Pons (tissue), 1 donor: ENCODE data around the gene KLHL3.

Experiments
- DNase-seq: peaks from one replicate; pipeline ENCODE4 v3.0.0-alpha.2; 2016; ENCODE audit warnings: low spot score

The KLHL3 gene

DNA sequence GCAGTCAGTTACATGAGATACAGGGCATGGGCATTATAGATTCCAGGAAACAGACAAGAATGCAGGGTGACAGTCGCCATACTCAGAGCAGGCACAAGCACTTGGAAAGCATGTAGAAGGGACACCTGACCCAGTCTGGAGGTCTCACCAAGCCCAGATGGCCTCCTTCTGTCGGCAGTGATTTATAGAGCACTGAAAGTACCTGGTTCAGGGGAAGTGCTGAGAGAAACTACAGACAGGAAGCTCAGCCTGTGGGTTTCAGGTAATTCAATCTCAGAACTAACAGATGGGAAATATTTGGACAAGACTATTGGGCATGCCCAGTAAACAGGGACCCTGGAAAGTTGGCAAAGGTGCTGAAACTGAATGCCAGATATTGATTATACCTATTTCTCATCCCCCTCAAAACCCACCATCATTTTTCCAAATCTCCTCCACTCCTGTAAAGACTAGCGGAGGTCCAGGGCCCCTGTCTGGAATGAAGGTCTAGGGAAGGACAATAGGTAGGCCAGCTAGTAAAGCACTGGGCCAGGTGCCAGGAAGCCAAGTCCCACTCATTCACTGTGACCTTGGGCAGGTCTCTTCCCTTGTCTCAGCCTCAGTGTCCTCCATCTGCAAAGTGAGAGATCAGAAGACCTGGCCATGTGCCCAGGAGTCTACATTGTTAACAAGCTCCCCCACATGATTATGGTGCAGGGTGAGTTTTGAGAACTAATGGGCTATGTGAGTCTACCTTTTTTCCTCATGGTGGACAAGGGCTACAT, 26.9 kb downstream of the KLHL3 start:
- DNase-seq: no peak

DNA sequence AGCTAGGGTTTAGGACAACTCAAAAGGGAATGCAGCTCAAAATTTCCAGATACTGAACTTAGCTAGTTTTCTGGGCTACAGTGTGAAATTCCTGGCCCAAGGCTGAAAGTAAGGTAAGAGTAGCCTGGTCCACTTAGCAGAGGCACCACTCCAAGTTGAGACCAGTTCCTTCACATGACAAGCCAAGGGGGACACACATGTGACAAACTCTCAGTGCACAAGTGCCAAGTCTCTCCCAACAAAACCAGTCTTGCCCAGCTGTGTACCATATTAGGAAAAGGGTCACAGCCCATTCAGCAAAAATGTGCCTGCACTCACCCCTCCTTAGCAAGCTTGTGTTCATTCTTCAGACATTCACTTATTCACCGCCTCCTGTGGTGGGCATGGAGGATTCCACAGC, 27.8 kb downstream of the KLHL3 start:
- no peak for DNase-seq

DNA sequence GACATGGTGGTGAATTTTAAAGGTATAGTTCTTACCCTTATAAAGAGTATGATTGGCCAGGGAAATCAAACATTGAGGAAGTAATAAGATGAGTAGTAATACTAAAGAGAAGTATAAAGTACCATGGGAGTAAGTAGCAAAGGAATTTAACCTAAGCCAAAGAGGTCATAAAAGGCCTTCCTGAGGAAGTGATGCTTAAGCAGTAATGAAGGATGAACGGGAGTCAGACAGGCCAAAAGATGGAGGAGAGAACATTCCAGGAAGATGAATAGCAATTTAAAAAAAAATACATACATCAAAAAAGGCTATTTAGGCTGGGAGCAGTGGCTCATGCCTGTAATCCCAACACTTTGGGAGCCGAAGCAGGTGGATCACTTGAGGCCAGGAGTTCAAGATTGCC, 29.0 kb downstream of the KLHL3 start:
- no peak for DNase-seq

DNA sequence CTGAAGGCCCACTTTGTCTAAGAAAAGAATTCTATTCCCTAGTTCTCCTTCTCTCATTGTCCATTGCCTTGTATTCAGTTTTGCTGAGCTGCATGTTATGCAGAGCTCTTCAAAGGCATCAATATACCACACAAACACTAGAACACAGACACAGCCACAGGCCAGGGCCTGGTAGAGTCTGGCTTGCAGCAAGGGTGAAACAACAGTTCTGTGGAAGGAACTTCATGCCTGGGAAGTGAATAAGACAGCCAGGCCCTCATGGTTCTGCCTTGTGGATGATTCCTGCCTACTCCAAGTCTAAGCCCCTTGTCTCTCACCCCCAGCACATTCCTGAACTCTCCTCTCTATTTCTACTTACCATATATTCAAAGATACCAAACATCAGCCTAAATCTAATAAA, 30.8 kb downstream of the KLHL3 start:
- DNase-seq: no peak

DNA sequence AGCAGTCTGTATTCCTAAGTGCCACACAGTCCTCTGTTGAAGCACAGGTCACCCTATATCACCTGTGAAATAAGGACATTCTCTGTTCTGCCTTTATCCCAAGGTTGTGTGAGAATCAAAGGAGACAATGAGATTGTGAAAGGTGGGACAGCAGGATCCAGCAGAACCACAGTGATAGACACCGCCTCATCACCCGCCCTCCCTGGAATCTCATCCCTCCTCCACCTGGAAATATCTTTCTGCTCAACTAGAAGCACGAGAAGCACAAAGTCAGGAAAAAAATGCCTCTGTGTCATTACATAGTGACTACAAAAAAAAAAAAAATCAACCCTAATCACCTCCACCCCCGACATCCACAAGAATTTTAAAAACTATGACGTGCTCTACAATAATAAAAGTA, 32.3 kb downstream of the KLHL3 start:
- DNase-seq: no peak

DNA sequence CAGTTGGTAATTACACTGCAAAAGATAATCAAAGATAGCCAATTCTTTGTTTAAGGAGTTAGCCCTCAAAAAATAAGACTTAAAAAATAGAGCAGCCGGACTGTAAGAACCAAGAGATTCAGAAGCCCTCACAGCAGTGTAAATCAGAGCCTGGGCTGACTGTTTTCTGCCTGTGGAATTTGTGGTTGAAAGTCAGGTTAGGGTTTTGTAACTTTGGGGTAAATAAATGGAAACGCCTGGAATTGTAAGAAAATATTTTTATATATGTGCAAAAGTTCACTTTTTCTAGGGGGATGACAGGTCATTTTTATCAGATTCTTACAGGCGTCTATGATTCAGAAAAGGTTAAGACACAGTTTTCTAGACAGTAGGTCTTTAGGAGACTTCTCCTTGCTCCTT, 35.6 kb downstream of the KLHL3 start:
- DNase-seq: no peak

DNA sequence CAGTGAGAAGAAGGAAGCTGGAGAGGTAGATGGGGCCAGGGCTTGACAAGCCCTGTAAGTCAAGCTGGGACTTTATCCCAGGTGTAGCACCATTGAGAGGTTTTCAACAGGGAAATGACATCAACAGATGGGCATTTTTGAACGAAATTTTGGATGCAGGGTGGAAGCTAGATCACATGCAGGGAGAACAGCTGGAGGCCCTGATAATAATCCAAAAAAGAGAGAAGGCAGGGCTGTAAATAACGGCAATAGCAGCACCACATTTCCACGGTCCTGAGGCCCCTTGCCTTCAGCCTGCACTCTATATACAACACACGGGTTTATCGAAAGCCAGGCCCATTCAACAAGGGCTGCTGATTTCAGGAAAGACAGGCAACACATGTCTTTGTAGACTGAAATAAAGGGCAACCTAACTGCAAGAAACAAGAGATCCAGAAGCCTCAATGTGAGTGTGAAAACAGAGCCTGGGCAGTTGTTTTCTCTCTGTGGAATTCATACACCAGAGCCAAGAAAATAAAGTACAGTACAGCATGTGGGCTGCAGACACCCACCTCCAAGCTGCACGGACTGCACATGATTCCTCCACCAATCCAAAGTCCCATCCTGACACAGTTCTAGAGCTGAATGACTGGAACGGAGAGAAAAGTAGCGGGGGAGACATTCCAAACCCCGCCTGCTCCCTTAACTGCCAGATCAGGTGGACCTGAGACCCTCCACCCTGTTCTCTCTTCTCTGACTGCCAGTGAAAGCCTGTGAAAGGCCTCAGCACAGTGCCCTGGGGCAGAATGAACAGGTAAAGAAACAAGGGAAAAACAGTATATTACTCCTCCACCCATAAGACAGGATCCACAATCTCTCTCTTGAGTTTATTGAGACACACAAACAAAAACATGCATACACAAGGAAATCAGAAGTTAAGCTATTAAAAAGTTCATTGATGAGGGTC, 36.3 kb downstream of the KLHL3 start:
- no peak for DNase-seq

DNA sequence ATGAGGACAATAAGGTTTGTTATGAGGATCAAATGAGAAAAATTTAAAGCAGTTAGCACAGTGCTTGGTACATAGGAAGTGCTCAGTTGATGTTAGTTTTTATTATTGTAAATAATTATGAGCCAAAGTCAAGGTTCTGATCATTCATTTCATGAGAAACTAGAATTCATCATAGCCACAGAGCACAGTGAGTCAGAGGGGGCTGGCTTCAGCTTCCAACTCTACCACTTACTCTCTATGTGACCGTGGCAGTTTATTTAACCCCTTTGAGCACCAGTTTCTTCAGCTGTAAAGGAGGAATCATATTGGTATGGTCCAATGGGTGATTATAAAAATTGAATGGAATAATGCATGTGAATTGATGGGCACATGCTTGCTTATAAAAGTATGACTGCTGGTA, 39.4 kb downstream of the KLHL3 start:
- no peak for DNase-seq

DNA sequence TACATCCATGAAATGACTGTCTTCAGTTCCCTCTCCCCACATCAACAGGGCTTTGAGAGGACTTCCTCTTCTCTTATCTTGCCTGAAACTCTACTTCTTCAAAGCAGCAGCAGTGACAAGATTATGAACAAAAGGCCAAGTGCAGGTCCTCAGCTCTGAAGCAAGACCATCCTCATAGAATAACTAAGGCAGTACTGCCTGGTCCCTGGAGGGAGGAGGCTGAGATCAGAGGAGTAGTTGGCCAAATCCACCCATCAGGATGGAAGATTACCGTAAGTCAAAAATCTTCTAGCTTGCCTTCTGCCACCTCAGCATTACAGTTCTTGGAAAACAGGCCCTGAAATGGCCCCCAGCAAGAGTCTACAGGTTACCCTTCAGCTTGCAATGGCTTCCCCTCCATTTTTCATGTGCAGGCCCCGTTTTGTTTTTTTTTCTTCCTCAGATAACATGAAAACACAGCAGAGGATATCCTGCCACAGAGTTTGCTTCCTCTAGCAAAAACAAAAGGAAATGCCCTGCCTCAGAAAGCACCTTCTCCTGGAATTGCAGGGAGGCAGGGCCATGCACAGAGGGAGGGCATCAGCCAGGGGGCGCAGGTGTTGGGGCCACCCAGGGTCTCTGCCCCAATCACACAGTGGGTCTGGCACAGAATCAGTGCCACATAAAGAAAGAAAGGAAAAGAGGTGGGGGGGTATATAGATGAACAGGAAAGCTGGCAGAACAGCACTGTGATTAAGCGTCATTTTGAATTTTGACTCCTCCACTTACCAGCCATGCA, 40.0 kb downstream of the KLHL3 start:
- no peak for DNase-seq

DNA sequence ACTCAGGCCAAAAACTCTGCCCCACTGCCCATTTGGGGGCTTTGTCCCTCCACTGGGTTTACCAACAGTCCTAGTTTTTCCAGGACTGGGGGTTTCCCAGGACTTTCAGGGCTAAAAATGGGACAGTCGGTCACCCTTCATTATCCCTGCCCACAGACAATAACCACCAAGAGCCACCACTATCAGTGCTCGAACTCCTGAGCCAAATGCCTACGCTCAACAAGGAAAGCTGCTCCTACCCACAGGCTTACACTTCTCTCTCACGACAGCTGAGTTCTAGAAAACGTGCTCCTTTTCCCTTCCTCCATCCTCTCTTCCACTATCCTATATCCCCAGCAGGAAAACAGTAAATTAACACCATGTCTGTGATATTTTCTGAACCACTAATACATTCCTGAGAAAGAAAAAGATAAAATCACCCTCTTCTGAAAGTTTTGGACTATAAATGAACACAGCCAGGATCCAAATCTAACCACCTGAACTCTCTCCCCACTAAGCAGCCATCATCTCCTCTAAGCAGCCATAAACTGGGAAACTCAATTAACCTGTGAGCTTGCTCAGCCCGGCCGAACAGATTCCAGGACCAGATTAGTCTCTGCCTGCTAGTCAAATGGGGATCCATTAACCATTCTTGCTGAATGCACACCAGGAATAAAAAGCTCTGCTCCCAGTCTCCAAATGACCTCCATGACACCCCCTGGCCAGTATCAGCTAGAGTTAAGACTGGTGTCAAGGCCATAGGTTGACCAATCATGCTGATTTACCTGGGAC, 41.8 kb downstream of the KLHL3 start:
- DNase-seq: no peak

DNA sequence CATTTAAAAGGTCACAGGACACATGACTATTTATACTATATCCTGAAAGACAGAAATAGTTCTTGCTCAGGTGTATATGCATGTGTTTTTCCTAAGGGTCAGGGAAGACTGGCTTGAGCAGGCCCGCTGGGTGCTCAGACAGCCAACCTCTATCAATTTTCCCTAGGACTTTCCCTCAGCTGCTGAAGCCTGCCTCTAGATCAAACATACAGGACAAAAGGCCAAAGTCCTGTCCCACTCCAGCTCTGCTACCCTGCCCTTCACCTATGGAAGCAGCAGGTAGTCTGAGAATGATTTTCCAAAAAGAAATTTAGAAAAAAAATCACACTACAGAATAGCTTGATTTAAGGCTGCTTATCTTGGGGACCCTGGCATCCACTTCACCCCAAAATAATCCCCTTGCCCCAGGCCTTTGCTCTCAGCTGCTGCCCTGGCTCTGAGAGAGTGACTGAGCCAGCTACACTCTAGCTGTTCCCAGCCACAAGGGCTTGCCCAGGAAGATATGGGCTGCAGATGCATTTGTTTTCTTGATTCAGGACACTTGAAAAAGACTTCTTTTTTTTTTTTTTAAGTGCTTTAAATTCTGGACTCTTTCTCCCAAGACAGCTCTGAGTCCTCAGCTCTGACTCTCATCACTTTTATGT, 42.5 kb downstream of the KLHL3 start:
- no peak for DNase-seq

DNA sequence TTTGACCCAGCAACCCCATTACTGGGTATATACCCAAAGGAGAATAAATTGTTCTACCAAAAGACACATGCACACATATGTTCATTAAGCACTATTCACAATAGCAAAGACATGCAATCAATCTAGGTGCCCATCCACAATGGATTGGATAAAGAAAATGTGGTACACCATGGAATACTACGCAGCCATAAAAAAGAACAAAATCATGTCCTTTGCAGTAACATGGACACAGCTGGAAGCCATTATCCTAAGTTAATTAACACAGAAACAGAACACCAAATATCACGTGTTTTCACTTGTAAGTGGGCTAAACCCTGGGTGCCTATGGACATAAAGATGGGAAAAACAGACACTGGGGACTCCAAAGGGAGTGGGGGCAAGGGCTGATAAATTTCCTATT, 46.6 kb downstream of the KLHL3 start:
- DNase-seq: no peak

DNA sequence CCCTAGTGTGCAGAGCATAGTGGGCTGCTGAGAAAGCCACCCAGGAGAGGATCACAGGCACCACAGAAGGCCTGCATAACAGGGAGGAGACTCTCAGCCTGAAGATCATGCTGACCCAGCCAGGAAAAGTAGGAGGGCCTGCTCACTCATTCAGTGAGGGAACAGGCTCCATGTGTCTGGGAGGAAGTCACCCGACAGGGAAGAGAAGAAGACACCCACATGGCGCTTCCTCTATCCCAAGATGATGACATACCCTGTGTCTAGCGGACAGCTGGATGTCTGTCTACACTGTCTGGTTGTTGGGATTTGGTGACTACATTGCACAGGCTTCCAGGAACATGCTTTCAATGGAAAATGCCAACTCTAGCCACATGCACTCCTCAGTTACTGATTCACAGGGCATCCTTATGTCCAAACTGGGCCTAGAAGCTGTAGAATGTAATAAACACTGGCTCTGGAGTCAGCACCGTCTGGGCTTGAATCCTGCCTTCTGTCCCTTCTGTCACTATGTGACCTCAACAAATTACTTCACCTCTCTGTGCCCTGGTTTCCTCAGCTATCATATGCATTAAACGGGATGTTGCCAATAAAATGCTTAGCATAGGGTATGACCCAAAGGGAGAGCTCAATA, 47.6 kb downstream of the KLHL3 start:
- DNase-seq: no peak

DNA sequence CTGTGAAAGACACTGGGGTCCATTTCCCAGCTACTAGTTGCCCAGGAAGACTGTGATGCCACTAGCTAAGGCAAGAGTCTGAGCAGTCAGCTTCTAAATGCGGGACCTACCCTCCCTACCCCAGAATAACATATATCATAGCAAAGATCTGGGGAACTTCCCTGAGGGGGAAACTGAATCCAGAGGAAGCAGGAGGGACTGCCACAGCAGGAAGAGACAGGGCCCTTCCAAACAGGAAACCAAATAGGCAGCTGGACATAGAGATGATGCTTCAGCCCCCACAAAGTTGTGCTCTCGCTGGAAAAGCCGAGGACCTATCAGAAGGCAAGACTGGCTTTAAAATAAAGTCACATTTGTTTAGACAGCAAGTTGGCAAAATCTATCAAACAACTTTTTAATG, 51.1 kb downstream of the KLHL3 start:
- DNase-seq: no peak

DNA sequence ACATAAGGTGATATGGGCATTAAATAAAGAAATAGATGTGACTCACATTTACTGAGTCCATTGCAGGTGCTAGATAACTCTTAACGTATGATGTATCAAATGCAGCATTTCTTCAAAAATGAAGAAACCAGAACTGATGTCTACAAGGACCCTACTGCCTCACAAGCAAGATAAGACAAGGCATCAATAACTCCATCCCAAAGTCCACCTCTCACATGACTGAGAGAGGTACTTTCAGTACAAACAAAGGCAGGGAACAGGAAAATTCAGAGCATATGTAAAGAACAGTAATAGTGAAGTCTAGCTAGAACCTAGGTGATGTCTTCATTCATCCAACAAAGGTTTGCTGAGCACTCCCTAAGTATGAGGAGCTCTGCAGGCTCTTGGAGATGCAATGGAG, 54.7 kb downstream of the KLHL3 start:
- DNase-seq: no peak

DNA sequence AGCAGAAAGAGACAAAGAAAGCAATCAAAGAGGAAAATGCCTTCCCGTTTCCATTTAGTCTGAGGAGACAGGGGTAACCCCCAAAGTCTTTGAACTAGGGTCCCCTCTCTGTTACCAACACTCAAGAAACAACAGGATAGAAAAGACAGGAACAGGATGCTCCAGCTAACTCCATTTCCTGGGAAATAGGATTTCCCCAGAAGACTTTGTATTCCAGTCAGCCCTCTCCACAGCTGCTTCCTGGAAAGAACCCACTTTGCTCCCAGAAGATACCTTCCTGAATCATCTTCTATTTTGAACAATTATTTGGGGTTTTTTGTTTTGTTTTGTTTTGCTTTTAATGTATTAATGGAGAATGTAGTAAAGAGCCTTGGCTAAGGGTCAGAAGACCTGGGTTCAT, 56.0 kb downstream of the KLHL3 start:
- no peak for DNase-seq

DNA sequence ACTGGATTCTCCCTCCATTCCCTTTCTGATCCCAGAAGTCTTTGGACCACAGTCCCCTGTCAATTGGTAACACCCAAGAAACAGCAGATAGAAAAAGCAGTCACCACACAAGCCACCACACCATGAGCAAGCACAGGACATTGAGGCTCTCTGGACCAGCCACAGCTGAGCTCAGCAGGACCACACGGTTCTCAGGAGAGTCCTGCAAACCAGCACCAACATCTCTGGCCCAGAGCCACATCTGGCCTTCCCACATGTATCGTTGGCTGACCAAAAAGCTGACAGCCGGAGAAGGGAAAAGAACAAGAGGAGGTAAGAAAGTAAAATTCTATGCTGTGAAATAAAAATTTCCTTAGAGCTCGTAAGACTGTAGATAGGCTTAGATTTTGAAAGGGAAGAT, 56.7 kb downstream of the KLHL3 start:
- no peak for DNase-seq

DNA sequence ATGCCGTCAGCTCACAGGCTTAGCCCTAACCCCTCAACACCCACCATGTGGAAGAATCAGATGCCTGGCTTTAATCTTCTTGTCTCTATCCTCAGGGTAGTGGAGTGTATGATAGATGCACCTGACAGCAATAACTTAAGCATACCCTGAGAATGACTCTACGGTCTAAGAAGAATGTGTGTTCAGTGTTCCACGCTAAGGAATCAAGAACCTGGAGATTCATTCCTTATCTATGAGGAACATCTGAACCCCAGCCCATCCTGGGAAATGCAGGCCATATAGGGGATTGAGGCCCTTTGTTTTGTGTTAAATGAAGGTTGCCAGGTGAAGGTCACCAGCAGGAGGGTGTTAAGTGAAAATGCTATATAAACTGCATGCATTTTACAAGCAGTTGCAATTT, 63.0 kb downstream of the KLHL3 start:
- no peak for DNase-seq

DNA sequence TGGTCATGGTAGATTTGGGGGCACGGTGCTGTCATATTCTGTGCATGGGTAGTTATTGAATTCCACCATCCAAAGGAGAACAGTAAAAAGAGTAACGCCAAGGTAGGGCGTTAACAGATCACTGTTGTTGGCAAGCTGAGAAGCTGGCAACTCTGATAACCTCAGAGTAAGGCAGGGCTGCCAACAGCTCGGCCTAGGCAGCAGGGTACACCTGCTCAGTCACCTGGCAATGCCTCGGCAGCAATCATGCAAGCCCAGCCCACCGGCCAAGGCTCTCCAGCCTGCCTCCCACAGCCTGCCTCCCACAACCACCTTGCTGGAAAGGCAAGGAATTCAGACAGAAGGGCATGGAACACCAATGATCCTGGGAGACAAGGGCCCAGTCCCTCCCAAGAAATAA, 63.9 kb downstream of the KLHL3 start:
- no peak for DNase-seq

DNA sequence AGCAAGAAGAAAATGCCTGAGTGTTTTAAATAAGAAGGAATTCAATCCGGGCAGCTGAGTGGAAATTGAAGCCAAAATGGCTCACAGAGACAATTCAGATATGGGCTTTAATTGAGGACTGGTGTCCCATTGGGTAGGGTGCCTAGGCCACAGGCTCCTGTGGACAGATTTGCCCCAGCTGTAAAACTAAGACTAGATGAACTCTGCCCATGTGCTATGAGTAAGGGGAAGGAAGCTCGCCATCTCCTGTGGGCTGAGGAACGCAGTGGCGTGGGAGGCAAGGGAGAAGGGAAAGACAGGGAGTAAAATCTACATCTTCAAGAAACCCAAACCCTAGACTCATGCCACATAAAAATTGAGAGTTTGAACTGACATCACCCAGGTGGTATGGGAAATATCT, 66.1 kb downstream of the KLHL3 start:
- no peak for DNase-seq

DNA sequence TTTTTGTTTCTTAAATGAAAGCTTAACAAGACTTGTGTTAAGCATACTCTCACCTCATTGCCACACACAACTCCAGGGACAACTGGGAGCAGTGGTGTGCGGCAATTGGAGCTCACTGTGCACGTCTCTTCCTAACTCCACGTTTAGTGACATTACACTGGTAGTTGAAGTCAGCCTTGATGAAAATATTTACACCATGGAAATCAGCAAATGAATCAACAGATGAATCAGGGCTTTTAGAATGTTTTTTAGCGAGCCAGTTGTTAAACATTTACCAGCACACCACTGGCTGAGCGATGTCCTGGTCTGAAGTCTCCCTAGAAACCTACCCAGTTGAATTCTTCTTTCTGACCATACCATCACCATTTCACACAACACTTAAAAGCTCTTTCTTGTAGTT, 67.3 kb downstream of the KLHL3 start:
- no peak for DNase-seq
